ENCODE measurements around the gene NR1H3.
A peak's percentile ranks its signal among the peaks of the same experiment; 100 is the strongest.

The NR1H3 gene

GRCh38 chr11:47270331-47271271 lies 12.8 kb downstream of the NR1H3 start:
- peak overlapping the region; percentile 70 for H3K4me3 ChIP-seq (ENCODE audit: low read depth, low read length)
- TF ChIP-seq CTCF (IDR thresholded peaks at IDR 0.05; ENCODE audit: low read depth, low read length), result no peak

- no peak for TF ChIP-seq CTCF (IDR thresholded peaks at IDR 0.05; ENCODE audit: low read depth, low read length)
Observed at GRCh38 chr11:47271328-47271727, 13.5 kb downstream of the NR1H3 start.

GRCh38 chr11:47271961-47272661 lies 14.3 kb downstream of the NR1H3 start:
- no peak overlapping the region for H3K4me3 ChIP-seq (ENCODE audit: low read depth, low read length)

More at GRCh38 chr11:47271328-47271727, 13.5 kb downstream of the NR1H3 start:
- peak overlapping the region; percentile 70 for H3K4me3 ChIP-seq (ENCODE audit: low read depth, low read length)

GRCh38 chr11:47272706-47273105 lies 14.9 kb downstream of the NR1H3 start:
- H3K4me3 ChIP-seq (ENCODE audit: low read depth, low read length), result no peak overlapping the region
- no peak for TF ChIP-seq CTCF (IDR thresholded peaks at IDR 0.05; ENCODE audit: low read depth, low read length)

More at GRCh38 chr11:47271961-47272661, 14.3 kb downstream of the NR1H3 start:
- no peak for TF ChIP-seq CTCF (IDR thresholded peaks at IDR 0.05; ENCODE audit: low read depth, low read length)

- no peak for TF ChIP-seq CTCF (IDR thresholded peaks at IDR 0.05; ENCODE audit: low read depth, low read length)
- H3K4me3 ChIP-seq (ENCODE audit: low read depth, low read length), result no peak overlapping the region
Observed at GRCh38 chr11:47274495-47275235, 16.9 kb downstream of the NR1H3 start.

GRCh38 chr11:47276923-47277322 lies 19.1 kb downstream of the NR1H3 start:
- H3K4me3 ChIP-seq (ENCODE audit: low read depth, low read length), result no peak overlapping the region
- TF ChIP-seq CTCF (IDR thresholded peaks at IDR 0.05; ENCODE audit: low read depth, low read length), result no peak

All from WI38 (cell line).